HG02763 (cell line): ENCODE results near the gene KCNK13.
"Not testable (repeated sequence)": the region's sequence is repeated elsewhere in the genome, so short reads cannot be mapped to it uniquely, and the experiment has no call there.

Experiments used
- ATAC-seq: cut with Tn5 transposase; IDR thresholded peaks from one replicate; pipeline ENCODE4 v1.9.1; 2021; ENCODE audit warnings: mild to moderate bottlenecking, moderate library complexity; ENCODE audit not compliant: unreplicated experiment

Gene KCNK13

GRCh38 chr14:90060312-90060964 is 1.4 kb upstream of the KCNK13 start:
- peak; percentile 50 for ATAC-seq

DNA sequence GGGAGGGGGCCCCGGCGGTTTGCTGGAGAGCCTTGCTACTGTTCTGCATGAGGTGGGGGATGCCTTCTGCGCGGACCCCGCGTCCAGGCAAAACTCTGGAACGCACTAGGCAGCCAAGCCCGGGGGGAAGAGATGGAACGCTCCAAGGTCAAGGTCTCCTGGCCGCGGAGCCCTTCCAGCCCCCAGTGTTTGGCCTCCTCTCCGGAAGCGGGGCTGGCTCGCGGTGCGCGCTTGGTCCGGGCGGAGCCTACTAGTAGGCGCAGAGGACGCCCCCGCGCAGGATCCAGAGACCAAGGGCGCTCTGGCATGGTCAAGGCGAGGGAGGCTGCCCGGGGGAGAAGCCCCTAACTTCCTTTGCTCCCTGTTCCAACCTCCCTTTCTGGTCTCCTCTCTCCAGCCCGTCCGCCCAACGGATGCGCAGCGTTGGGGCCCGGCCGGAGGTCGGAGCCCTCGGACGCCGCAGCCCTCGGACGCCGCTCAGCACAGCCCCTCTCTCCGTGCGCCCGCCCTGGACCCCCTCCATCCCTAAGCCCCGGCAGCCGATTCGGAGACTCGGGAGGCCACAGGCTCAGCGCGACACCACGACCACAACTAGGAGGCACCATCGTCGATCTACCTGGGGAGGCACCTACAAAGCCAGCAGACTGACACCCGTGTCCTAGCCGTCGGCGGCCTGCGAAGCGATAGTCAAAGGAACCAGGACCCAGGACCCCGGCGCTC is 669 bp upstream of the KCNK13 start:
- ATAC-seq = no peak

DNA sequence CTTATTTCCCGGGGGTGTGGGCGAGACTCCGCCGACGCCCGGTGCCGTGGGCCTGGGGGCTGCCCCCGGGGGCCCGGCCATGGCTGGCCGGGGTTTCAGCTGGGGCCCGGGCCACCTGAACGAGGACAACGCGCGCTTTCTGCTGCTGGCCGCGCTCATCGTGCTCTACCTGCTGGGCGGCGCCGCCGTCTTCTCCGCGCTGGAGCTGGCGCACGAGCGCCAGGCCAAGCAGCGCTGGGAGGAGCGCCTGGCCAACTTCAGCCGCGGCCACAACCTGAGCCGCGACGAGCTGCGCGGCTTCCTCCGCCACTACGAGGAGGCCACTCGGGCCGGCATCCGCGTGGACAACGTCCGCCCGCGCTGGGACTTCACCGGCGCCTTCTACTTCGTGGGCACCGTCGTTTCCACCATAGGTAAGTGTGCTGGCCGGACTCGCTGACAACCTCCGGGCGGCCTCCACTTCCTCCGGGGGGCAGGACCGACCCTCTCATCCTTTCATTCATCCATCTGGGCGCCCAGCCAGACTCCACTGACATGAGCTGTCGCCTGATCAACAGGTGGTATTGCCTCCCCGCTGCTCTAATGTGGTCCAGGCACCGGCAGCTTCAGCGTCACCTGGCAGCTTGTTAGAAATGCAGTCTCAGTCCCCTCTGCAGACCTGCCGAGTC is 467 bp downstream of the KCNK13 start:
- no peak for ATAC-seq

DNA sequence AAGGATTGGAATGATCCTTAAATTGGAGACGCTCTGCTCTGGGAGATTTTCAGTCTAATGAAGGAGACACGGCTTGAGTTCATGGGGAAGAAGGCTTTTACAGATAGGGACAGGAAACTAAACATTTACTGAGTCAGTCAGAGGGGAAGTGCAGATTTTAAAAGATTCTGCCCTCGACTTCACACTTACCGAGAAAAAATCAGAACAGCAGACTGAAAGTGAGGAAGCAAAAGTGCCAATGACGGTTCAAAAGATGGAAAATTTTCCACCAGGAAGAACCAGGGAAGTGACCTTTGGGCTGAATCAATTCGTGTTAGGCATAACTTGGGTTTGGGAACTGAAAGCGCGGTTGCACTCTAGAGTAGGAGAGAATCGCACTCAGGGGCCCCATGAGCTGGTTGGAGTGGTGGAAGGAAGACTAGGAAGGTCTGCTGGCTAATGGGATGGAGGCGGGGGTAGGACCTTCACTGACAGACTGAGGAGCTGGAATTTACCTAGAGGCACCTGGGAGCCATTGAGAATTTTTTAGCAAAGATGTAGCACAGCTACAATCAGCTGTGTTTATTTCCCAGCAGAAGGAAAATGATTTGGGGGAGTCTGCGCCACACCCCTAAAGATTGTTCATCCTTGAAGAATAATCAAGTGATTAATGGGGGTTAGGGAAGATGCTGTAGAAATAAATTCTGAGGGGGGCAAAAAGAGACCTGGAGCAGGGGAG is 1.2 kb downstream of the KCNK13 start:
- no peak for ATAC-seq

GRCh38 chr14:90072350-90072749 is 10.6 kb downstream of the KCNK13 start:
- ATAC-seq = no peak

GRCh38 chr14:90079576-90079975 is 17.8 kb downstream of the KCNK13 start:
- ATAC-seq = no peak

DNA sequence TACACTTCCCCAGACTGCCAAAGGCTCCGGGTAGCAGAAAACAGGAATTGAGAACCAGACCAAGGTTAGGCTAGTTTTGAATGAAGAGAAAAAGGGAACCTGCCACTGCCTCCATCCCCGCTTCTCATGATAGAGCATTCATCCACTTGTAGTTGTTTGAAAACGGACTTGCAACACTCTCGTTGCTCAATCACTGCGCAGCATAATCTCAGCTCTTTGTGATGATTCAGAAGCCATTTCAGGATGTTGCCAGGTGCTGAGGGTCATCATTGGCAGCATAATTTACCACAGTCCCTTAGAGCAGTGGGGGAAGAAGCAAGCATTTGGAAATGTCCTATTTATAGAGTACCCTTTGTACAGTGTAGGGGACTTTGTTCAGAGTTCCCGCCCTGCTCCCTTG is 25.6 kb downstream of the KCNK13 start:
- ATAC-seq = no peak

DNA sequence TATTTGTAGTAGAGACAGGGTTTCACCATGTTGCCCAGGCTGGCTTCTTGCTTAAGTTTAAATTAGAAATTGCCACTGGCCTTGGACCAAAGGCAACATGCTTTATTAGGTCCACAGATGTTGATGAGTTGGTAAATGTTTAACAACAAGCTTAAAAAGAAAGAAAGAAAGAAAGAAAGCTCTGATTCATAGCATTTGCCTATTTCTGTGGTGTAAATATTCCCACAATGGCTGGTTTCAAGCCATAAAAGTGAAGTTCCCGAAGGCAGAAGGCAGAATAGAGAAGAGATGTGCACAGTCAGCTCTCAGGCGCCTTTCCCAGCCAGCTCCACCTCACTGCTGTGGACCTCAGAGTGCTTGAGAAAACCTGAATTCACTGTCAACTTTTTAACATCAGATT is 26.4 kb downstream of the KCNK13 start:
- no peak for ATAC-seq

DNA sequence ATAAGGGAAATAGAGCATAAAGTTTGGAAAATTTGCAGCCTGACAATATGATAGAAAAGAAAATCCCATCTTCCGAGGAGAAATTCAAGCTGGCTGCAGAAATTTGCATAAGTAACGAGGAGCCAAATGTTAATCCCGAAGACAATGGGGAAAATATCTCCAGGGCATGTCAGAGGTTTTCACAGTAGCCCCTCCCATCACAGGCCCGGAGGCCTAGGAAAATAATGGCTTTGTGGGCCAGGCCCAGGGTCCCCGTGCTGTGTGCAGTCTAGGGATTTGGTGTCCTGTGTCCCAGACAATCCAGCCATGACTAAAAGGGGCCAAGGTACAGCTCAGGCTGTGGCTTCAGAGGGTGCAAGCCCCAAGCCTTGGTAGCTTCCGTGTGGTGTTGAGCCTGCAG is 27.7 kb downstream of the KCNK13 start:
- ATAC-seq = not testable (repeated sequence)

- no peak for ATAC-seq
Observed at GRCh38 chr14:90091393-90091792, 29.6 kb downstream of the KCNK13 start.

GRCh38 chr14:90093942-90094595 is 32.3 kb downstream of the KCNK13 start:
- ATAC-seq = no peak

GRCh38 chr14:90095096-90095495 is 33.3 kb downstream of the KCNK13 start:
- ATAC-seq = no peak

DNA sequence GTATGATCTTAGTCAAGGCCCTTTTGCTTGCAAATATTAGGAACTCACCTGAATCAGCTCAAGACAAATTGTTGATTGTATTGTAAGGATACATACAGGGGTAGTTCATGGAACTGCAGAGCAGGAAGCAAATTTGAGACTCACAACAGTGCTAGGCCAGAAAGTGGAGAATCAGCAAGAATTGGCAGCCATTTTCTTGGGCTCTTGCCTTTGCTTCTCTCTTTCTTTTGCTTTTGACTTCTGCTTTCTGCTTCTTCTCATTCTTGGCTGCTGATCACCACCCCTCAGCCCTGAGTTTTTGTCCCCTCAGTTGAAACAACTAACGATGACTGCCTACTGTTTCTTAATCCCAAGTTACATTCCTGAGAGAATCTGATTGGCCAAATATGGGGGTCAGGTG is 34.8 kb downstream of the KCNK13 start:
- no peak for ATAC-seq

GRCh38 chr14:90103808-90104207 is 42.0 kb downstream of the KCNK13 start:
- ATAC-seq = no peak

DNA sequence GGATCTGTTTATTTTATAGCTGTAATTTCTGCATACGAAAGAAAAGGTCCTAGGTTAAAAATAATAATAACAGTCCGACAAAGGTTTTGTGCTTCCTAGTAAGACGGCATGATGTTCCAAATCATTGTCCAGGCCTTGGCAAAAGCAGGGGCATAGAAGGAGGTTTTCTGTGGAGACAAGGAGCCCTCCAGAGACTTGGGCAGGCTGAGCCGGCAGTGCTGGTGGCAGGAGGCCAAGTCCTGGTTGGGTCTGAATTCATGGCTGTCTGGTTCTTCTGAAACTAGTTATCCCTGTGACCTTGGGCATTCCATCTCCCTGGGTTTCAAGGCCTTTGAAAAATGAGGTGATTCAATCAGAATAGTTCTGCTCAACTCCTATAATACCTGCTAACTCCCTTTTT is 44.0 kb downstream of the KCNK13 start:
- ATAC-seq = no peak

DNA sequence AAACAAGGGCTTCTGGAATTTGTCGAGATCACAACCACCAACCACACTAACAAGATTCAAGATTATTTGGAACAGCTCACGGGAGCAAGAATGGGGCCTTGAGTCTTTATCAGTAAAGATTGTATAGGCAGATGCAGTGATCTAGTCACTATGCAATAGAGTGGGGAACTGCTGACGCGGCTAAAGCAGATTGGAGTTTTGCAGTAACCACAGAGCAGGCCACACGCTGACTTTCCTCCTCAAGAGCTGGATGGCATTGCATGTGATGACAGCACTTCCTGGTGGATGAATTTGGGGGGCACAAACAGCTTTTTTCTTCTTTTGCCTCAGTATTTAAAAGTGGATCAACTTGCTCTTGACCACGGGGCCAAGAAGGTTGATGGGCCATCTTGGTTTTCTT is 46.0 kb downstream of the KCNK13 start:
- no peak for ATAC-seq

DNA sequence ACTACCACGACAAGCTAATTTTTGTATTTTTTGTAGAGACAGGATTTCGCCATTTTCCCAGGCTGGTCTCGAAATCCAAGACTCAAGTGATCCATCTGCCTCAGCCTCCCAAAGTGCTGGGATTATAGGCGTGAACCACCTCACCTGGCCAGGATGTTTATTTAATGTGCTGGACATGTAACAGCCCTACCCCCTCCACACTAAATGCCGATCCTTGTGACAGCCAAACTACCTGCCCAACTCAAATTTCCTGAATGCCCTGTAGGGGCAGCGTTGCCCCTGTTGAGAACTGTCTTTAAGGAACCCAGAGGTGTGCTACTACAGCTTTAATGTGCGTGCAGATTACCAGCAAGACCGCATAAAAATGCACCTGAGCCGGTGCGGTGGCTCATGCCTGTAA is 48.1 kb downstream of the KCNK13 start:
- ATAC-seq = no peak

DNA sequence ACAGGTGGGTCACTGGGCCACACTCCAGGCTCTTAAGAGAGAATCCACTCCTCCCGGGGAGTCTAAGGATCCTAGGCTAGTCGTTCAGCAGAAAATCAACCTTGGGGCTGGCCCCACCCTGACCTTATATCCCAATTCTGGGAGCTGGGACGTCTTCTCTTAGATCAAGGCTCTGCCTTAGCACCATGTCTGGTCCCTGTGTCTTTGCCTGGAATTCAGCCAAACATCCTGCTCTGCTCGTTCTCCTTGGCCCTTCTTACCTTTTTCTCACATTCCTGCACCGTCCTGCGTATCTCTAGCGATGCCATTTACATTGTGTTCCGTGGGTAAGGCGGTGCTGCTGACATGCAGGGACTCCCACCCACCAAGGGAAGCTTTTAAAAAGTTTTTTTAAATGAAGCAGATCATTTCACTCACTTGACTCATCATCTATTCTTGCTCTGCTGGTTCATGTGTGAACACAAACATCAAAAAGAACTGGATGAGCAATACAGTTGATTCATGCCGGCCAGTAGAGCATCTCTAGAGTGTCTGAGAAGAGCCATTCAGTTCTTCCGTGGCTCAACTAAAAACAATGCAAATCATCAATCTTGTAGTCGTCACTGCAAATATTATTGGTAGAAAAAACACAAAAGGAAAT is 50.2 kb downstream of the KCNK13 start:
- no peak for ATAC-seq

GRCh38 chr14:90114554-90114953 is 52.8 kb downstream of the KCNK13 start:
- no peak for ATAC-seq

- ATAC-seq = no peak
Observed at GRCh38 chr14:90115780-90116179, 54.0 kb downstream of the KCNK13 start.

GRCh38 chr14:90116444-90116843 is 54.6 kb downstream of the KCNK13 start:
- no peak for ATAC-seq
